OCI-LY7 (cell line): ENCODE measurements around the gene CAMSAP3. TPM values are rescaled to one million over a fixed set of nuclear protein-coding genes. Genes with fewer than 3 reads are reported as not detected.

Experiments used
- BruUV-seq: library from RNA; stranded (reverse); fragments of 400-500 nt; replicated peaks from 2 replicates; lab custom pipeline; 2021; lab: Mats Ljungman, UMichigan
- CTCF ChIA-PET: fragments of 300-600 bp; sonication (Branson Sonifier 250); formaldehyde crosslinking; loops from one replicate; lab custom pipeline; 2022; ENCODE audit warnings: antibody characterized with exemption; ENCODE audit not compliant: unreplicated experiment; lab: Charles Lee
- POLR2A ChIA-PET: fragments of 300-600 bp; sonication (Branson Sonifier 250); formaldehyde crosslinking; loops from one replicate; lab custom pipeline; 2022; ENCODE audit warnings: antibody characterized with exemption; lab: Charles Lee
- DNase-seq: peaks from one replicate; pipeline ENCODE4 v3.0.0-alpha.2; 2015; ENCODE audit warnings: low spot score
- H2AFZ ChIP-seq: fragments of 200-600 bp; sonication (generic), shearing (Covaris generic); 2 replicates; pipeline ENCODE4 v1.6.1; 2014; ENCODE audit warnings: mild to moderate bottlenecking, antibody characterized with exemption, low read length, moderate library complexity
- H3K27ac ChIP-seq: fragments of 200-600 bp; sonication (generic); 2 replicates; pipeline ENCODE4 v1.5.1; 2014; ENCODE audit warnings: mixed run types, low read depth, mild to moderate bottlenecking, moderate library complexity, low read length, inconsistent platforms; ENCODE audit not compliant: poor library complexity, severe bottlenecking
- H3K36me3 ChIP-seq: fragments of 200-600 bp; sonication (generic); 2 replicates; pipeline ENCODE4 v1.6.1; 2014; ENCODE audit warnings: mild to moderate bottlenecking, antibody characterized with exemption, low read length, moderate library complexity, mixed read lengths; ENCODE audit not compliant: insufficient read depth
- H3K4me1 ChIP-seq: fragments of 200-600 bp; sonication (generic); 2 replicates; pipeline ENCODE4 v1.5.1; 2014; ENCODE audit warnings: mild to moderate bottlenecking, low read length; ENCODE audit not compliant: insufficient read depth, poor library complexity, severe bottlenecking
- H3K4me2 ChIP-seq: fragments of 200-600 bp; sonication (generic); 2 replicates; pipeline ENCODE4 v1.6.1; 2014; ENCODE audit warnings: mild to moderate bottlenecking, low read length
- H3K4me3 ChIP-seq: fragments of 200-600 bp; sonication (generic); 2 replicates; pipeline ENCODE4 v1.5.1; 2014; ENCODE audit warnings: mild to moderate bottlenecking, low read depth, low read length; ENCODE audit not compliant: poor library complexity, severe bottlenecking
- H3K79me2 ChIP-seq: fragments of 200-600 bp; sonication (generic); 2 replicates; pipeline ENCODE4 v1.6.1; 2016; ENCODE audit warnings: low read depth, mild to moderate bottlenecking, low read length, moderate library complexity, mixed read lengths; ENCODE audit not compliant: insufficient read depth
- H3K9me2 ChIP-seq: fragments of 200-600 bp; sonication (generic); 2 replicates; pipeline ENCODE4 v1.6.1; 2016; ENCODE audit warnings: mild to moderate bottlenecking, low read length, mixed read lengths; ENCODE audit not compliant: insufficient read depth
- H3K9me3 ChIP-seq: fragments of 200-600 bp; sonication (generic); 2 replicates; pipeline ENCODE4 v1.6.1; 2014; ENCODE audit warnings: mild to moderate bottlenecking, mixed run types, low read length, mixed read lengths
- H4K20me1 ChIP-seq: fragments of 200-600 bp; sonication (generic); 2 replicates; pipeline ENCODE4 v1.6.1; 2014; ENCODE audit warnings: mild to moderate bottlenecking, antibody characterized with exemption, low read length, moderate library complexity, mixed read lengths; ENCODE audit not compliant: insufficient read depth
- CTCF ChIP-seq: fragments of 200-600 bp; sonication (generic); conservative IDR thresholded peaks from 2 replicates; pipeline ENCODE4 v1.5.1; 2014; ENCODE audit warnings: mild to moderate bottlenecking, antibody characterized with exemption, low read length, moderate library complexity, mixed read lengths
- EZH2phosphoT487 ChIP-seq: fragments of 200-600 bp; sonication (generic); IDR thresholded peaks from 2 replicates; pipeline ENCODE4 v1.6.1; 2018; ENCODE audit warnings: low read depth, borderline replicate concordance, mild to moderate bottlenecking, mixed run types, antibody characterized with exemption, low read length, moderate library complexity, mixed read lengths
- intact Hi-C: fragments of 100-400 bp; cut with micrococcal nuclease; formaldehyde crosslinking; loops from one replicate; pipeline ENCODE4 v1.10.0; 2022; ENCODE audit not compliant: unreplicated experiment
- total RNA-seq, 2 experiments: library from RNA; depleted of rRNA in 1 of 2; stranded (reverse); fragments of >200 nt in 1 of 2; shearing (Covaris generic) in 1 of 2; gene quantifications; 2 replicates each; pipeline ENCODE4 v1.2.3, GENCODE V29; 2014 to 2022

CAMSAP3 gene
- total RNA-seq, 2 experiments from 2014 or later: 1.6 to 1.9 TPM

GRCh38 chr19:7639863-7640348, 44.2 kb downstream of the CAMSAP3 start:
- no peak overlapping the region for H3K27ac ChIP-seq
- no peak overlapping the region for H2AFZ ChIP-seq
- no peaks in the 10 kb centered on the region for H3K9me2 ChIP-seq
- H3K79me2 ChIP-seq: no peaks in the 10 kb centered on the region; the same call in 1 of the 2 replicates
- no peak overlapping the region for H3K4me2 ChIP-seq
- H3K9me3 ChIP-seq: no peaks in the 10 kb centered on the region
- ChIA-PET CTCF (no interaction called here), POLR2A (no interaction called here)
- no peaks in the 10 kb centered on the region for H3K36me3 ChIP-seq
- no peak overlapping the region for H3K4me3 ChIP-seq
- intact Hi-C loops: no loop called here
- peaks cover 15% of the 10 kb centered on the region for H3K4me1 ChIP-seq
- TF ChIP-seq CTCF (no peak), EZH2phosphoT487 (no peak)
- H4K20me1 ChIP-seq: no peaks in the 10 kb centered on the region
- no peak for DNase-seq
- BruUV-seq: no TSS peak

- BruUV-seq: no TSS peak
- Histone ChIP-seq H3K36me3 (no peaks in the 10 kb centered on the region), H3K4me2 (no peak overlapping the region), H3K4me3 (no peak overlapping the region), H3K9me2 (no peaks in the 10 kb centered on the region), H3K79me2 (no peaks in the 10 kb centered on the region; the same call in 1 of the 2 replicates), H4K20me1 (no peaks in the 10 kb centered on the region), H3K27ac (no peak overlapping the region), H2AFZ (no peak overlapping the region), H3K4me1 (peaks cover 15% of the 10 kb centered on the region), H3K9me3 (no peaks in the 10 kb centered on the region)
- no peak for DNase-seq
- TF ChIP-seq CTCF (no peak), EZH2phosphoT487 (no peak)
- ChIA-PET POLR2A (no interaction called here), CTCF (interaction anchor here (0.7 kb wide), 1 partner anchor 35 kb away, joined by 3 read pairs; no protein-coding TSS in a partner anchor)
- intact Hi-C loops: no loop called here
Measured at GRCh38 chr19:7640803-7641202, 45.1 kb downstream of the CAMSAP3 start.
